ENCODE data around the gene FRZB.

DNA sequence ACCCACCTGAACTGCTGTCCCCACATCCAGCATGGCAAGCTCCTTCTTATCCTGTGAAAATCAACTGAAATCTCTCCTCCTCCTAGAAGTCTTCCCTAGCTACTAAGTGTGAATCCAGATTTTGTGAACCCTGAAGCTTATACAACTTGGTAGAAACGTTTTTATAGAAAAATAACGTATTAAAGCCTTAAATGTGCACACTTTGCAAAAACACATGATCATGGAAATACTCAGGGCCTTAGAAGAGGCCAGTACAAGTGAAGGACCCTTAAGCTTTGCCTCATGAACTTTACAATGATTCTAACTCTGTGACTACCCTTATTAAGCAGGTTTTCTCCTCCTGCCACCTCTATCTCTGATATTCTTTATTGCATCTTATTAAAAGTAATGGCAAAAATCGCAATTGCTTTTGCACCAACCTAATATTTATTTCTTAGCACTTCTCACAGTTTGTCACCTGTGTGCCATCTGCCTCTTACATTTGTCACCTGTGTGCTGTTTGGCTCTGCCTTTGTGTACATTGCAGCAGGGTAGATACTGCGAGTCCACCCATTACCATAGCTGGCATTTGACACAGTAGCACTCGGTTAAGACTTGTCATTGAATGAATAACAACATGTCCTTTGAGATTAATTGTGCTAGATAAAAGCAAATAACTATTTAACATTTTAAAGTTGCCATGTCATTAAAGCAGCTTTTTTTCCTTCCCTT, 42.2 kb downstream of the FRZB start:
- TF ChIP-seq, protein P1, sequence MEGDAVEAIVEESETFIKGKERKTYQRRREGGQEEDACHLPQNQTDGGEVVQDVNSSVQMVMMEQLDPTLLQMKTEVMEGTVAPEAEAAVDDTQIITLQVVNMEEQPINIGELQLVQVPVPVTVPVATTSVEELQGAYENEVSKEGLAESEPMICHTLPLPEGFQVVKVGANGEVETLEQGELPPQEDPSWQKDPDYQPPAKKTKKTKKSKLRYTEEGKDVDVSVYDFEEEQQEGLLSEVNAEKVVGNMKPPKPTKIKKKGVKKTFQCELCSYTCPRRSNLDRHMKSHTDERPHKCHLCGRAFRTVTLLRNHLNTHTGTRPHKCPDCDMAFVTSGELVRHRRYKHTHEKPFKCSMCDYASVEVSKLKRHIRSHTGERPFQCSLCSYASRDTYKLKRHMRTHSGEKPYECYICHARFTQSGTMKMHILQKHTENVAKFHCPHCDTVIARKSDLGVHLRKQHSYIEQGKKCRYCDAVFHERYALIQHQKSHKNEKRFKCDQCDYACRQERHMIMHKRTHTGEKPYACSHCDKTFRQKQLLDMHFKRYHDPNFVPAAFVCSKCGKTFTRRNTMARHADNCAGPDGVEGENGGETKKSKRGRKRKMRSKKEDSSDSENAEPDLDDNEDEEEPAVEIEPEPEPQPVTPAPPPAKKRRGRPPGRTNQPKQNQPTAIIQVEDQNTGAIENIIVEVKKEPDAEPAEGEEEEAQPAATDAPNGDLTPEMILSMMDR (IDR thresholded peaks at IDR 0.05): no peak
- TF ChIP-seq POLR2A (IDR thresholded peaks at IDR 0.05): no peak
